GM23338 (cell line): Measurements from ENCODE around the gene IBSP. TPM values are rescaled to one million over a fixed set of nuclear protein-coding genes. Genes with fewer than 3 reads are reported as not detected.

Source experiments
- ATAC-seq: fragments of 200-7000 bp; cut with Tn5 transposase; 3 replicates; pipeline ENCODE4 v1.9.1; 2020
- DNase-seq: peaks from one replicate; pipeline ENCODE4 v3.0.0-alpha.2; 2015; ENCODE audit warnings: low spot score
- H2AFZ ChIP-seq: fragments of 200-600 bp; sonication (generic); 2 replicates; pipeline ENCODE4 v1.8.0; 2016; ENCODE audit warnings: antibody characterized with exemption, mild to moderate bottlenecking, moderate library complexity
- H3F3A ChIP-seq: fragments of 200-600 bp; sonication (generic); replicated peaks from 2 replicates; pipeline ENCODE4 v1.8.0; 2017; ENCODE audit warnings: antibody characterized with exemption, mixed run types, low read depth
- H3K27ac ChIP-seq: fragments of 200-600 bp; sonication (generic); 2 replicates; pipeline ENCODE4 v1.6.1; 2016; ENCODE audit warnings: low read depth
- H3K27me3 ChIP-seq: fragments of 200-600 bp; sonication (generic); 2 replicates; pipeline ENCODE4 v1.8.0; 2016; ENCODE audit warnings: mild to moderate bottlenecking, mixed run types, moderate library complexity; ENCODE audit not compliant: insufficient read depth
- H3K36me3 ChIP-seq: fragments of 200-600 bp; sonication (generic); 2 replicates; pipeline ENCODE4 v1.8.0; 2016; ENCODE audit warnings: mild to moderate bottlenecking; ENCODE audit not compliant: insufficient read depth
- H3K4me1 ChIP-seq: fragments of 200-600 bp; sonication (generic); 2 replicates; pipeline ENCODE4 v1.8.0; 2016; ENCODE audit warnings: mild to moderate bottlenecking, moderate library complexity; ENCODE audit not compliant: insufficient read depth
- H3K4me2 ChIP-seq: fragments of 200-600 bp; sonication (generic); 2 replicates; pipeline ENCODE4 v1.7.1; 2017; ENCODE audit warnings: mixed run types
- H3K4me3 ChIP-seq: fragments of 200-600 bp; sonication (generic); 2 replicates; pipeline ENCODE4 v1.6.1; 2016; ENCODE audit warnings: mixed run types
- H3K79me2 ChIP-seq: fragments of 200-600 bp; sonication (generic); replicated peaks from 2 replicates; pipeline ENCODE4 v1.8.0; 2017; ENCODE audit warnings: mild to moderate bottlenecking; ENCODE audit not compliant: insufficient read depth
- H3K9me2 ChIP-seq: fragments of 200-600 bp; sonication (generic); 2 replicates; pipeline ENCODE4 v1.8.0; 2017; ENCODE audit not compliant: insufficient read depth
- H4K20me1 ChIP-seq: fragments of 200-600 bp; sonication (generic); replicated peaks from 2 replicates; pipeline ENCODE4 v1.8.0; 2017; ENCODE audit warnings: mild to moderate bottlenecking; ENCODE audit not compliant: insufficient read depth
- H3K27ac Mint-ChIP-seq: 2 replicates; pipeline ENCODE4 v1.8.0; 2020; ENCODE audit warnings: inconsistent platforms, mild to moderate bottlenecking, moderate library complexity, mixed read lengths
- H3K27me3 Mint-ChIP-seq: 3 replicates; pipeline ENCODE4 v1.8.0; 2022; ENCODE audit warnings: low read depth, mild to moderate bottlenecking, moderate library complexity, mixed read lengths, inconsistent platforms; ENCODE audit not compliant: insufficient read depth, poor library complexity
- H3K36me3 Mint-ChIP-seq: 3 replicates; pipeline ENCODE4 v1.8.0; 2021; ENCODE audit warnings: low read depth, mild to moderate bottlenecking, inconsistent platforms, moderate library complexity, mixed read lengths
- H3K4me1 Mint-ChIP-seq: 3 replicates; pipeline ENCODE4 v1.8.0; 2020; ENCODE audit warnings: mild to moderate bottlenecking, inconsistent platforms, mixed read lengths
- H3K4me3 Mint-ChIP-seq: 3 replicates; pipeline ENCODE4 v1.8.0; 2021; ENCODE audit warnings: moderate library complexity, mild to moderate bottlenecking, inconsistent platforms, mixed read lengths
- H3K9me3 Mint-ChIP-seq: 3 replicates; pipeline ENCODE4 v1.8.0; 2020; ENCODE audit warnings: moderate library complexity, mild to moderate bottlenecking, inconsistent platforms, mixed read lengths
- CREB1 ChIP-seq: fragments of 250-450 bp; sonication (Bioruptor Pico); IDR thresholded peaks from 2 replicates; pipeline ENCODE4 v1.5.0; 2020; ENCODE audit warnings: low read depth, mild to moderate bottlenecking, moderate library complexity
- CTCF ChIP-seq, 2 experiments: fragments of 200-600 bp in 1 of 2; sonication (generic) in 1 of 2; conservative IDR thresholded peaks; 2 replicates each; pipeline versions ENCODE4 v1.5.1 to v1.6.1; 2016 to 2017; ENCODE audit warnings: antibody characterized with exemption in 2 of 2, low read depth in 2 of 2, mild to moderate bottlenecking in 2 of 2, moderate library complexity in 1 of 2
- NANOG ChIP-seq: IDR thresholded peaks from 2 replicates; pipeline ENCODE4 v1.6.1; 2016; ENCODE audit warnings: antibody characterized with exemption, borderline replicate concordance
- POLR2AphosphoS5 ChIP-seq: IDR thresholded peaks from 2 replicates; pipeline ENCODE4 v1.6.1; 2016; ENCODE audit warnings: antibody characterized with exemption, low read depth
- ZNF114 ChIP-seq: fragments of 250-450 bp; sonication (Bioruptor Pico); IDR thresholded peaks from 2 replicates; pipeline ENCODE4 v1.5.0; 2020; ENCODE audit warnings: mild to moderate bottlenecking, moderate library complexity
- polyA plus RNA-seq: library from polyadenylated mRNA; unstranded; fragments of >200 nt; fragmentation: Nextera tagmentation; extraction: Ambion mirVana; gene quantifications from 2 replicates; pipeline ENCODE4 v1.2.1, GENCODE V29; 2016
- total RNA-seq: library from RNA; depleted of rRNA; stranded (reverse); fragments of >200 nt; shearing (Covaris generic); gene quantifications from 2 replicates; pipeline ENCODE4 v1.2.3, GENCODE V29; 2014
- TF ChIP-seq, protein P1 (sequence below): fragments of 250-450 bp; sonication (Bioruptor Pico); IDR thresholded peaks from 2 replicates; pipeline ENCODE4 v1.5.0; 2020; ENCODE audit warnings: mild to moderate bottlenecking, moderate library complexity
- TF ChIP-seq, protein P2 (sequence below): IDR thresholded peaks from 2 replicates; pipeline ENCODE4 v1.6.1; 2016; ENCODE audit warnings: antibody characterized with exemption

IBSP gene
- total and polyA plus RNA-seq, 2 experiments from 2014 or later: not detected

GRCh38 chr4:87835197-87835596, 35.8 kb downstream of the IBSP start (continued):
- TF ChIP-seq, protein P1, sequence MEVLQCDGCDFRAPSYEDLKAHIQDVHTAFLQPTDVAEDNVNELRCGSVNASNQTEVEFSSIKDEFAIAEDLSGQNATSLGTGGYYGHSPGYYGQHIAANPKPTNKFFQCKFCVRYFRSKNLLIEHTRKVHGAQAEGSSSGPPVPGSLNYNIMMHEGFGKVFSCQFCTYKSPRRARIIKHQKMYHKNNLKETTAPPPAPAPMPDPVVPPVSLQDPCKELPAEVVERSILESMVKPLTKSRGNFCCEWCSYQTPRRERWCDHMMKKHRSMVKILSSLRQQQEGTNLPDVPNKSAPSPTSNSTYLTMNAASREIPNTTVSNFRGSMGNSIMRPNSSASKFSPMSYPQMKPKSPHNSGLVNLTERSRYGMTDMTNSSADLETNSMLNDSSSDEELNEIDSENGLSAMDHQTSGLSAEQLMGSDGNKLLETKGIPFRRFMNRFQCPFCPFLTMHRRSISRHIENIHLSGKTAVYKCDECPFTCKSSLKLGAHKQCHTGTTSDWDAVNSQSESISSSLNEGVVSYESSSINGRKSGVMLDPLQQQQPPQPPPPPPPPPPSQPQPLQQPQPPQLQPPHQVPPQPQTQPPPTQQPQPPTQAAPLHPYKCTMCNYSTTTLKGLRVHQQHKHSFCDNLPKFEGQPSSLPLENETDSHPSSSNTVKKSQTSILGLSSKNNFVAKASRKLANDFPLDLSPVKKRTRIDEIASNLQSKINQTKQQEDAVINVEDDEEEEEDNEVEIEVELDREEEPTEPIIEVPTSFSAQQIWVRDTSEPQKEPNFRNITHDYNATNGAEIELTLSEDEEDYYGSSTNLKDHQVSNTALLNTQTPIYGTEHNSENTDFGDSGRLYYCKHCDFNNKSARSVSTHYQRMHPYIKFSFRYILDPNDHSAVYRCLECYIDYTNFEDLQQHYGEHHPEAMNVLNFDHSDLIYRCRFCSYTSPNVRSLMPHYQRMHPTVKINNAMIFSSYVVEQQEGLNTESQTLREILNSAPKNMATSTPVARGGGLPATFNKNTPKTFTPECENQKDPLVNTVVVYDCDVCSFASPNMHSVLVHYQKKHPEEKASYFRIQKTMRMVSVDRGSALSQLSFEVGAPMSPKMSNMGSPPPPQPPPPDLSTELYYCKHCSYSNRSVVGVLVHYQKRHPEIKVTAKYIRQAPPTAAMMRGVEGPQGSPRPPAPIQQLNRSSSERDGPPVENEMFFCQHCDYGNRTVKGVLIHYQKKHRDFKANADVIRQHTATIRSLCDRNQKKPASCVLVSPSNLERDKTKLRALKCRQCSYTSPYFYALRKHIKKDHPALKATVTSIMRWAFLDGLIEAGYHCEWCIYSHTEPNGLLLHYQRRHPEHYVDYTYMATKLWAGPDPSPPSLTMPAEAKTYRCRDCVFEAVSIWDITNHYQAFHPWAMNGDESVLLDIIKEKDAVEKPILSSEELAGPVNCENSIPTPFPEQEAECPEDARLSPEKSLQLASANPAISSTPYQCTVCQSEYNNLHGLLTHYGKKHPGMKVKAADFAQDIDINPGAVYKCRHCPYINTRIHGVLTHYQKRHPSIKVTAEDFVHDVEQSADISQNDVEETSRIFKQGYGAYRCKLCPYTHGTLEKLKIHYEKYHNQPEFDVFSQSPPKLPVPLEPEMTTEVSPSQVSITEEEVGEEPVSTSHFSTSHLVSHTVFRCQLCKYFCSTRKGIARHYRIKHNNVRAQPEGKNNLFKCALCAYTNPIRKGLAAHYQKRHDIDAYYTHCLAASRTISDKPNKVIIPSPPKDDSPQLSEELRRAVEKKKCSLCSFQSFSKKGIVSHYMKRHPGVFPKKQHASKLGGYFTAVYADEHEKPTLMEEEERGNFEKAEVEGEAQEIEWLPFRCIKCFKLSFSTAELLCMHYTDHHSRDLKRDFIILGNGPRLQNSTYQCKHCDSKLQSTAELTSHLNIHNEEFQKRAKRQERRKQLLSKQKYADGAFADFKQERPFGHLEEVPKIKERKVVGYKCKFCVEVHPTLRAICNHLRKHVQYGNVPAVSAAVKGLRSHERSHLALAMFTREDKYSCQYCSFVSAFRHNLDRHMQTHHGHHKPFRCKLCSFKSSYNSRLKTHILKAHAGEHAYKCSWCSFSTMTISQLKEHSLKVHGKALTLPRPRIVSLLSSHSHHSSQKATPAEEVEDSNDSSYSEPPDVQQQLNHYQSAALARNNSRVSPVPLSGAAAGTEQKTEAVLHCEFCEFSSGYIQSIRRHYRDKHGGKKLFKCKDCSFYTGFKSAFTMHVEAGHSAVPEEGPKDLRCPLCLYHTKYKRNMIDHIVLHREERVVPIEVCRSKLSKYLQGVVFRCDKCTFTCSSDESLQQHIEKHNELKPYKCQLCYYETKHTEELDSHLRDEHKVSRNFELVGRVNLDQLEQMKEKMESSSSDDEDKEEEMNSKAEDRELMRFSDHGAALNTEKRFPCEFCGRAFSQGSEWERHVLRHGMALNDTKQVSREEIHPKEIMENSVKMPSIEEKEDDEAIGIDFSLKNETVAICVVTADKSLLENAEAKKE (CRISPR knock-in tag): no peak
- no peak for TF ChIP-seq ZNF114 (CRISPR knock-in tag)
- no peak for TF ChIP-seq CTCF (conservative IDR thresholded peaks at IDR 0.05; ENCODE audit: low read depth in 2 of 2)
- no peak for TF ChIP-seq POLR2AphosphoS5

DNA sequence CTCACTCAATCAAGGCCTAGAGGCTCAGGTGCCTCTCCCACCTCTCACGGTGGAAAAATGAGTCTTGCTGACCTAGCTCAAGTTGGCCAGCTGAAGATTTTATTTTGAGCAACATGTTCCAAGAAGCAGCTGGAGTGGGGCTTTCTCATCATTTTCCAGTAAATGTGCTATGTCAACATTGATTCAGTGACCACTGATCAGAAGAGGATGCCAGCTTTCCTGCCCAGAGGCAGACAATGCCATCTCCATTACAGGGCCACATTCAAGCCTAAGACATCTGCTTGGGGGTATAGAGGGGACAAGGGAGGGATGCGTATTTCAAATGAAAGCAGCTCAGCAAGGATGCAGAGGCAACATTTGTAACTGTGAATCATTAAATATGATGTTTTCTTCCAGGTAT, 36.4 kb downstream of the IBSP start:
- H3K27me3 Mint-ChIP-seq: peaks cover 6% of the 10 kb centered on the region
- Histone ChIP-seq H3K4me3 (no peak overlapping the region), H2AFZ (no peak overlapping the region), H4K20me1 (no peaks in the 10 kb centered on the region), H3K79me2 (no peaks in the 10 kb centered on the region), H3F3A (0 out of 2 replicates have a peak, but pooled peaks cover 4% of the 10 kb centered on the region), H3K36me3 (no peaks in the 10 kb centered on the region), H3K4me1 (no peaks in the 10 kb centered on the region), H3K27ac (no peak overlapping the region), H3K4me2 (no peak overlapping the region), H3K27me3 (no peaks in the 10 kb centered on the region), H3K9me2 (no peaks in the 10 kb centered on the region)
- H3K36me3 Mint-ChIP-seq: no peaks in the 10 kb centered on the region
- peaks cover 23% of the 10 kb centered on the region for H3K4me1 Mint-ChIP-seq
- ATAC-seq (no peak), DNase-seq (no peak)
- H3K4me3 Mint-ChIP-seq: no peak overlapping the region
- no peaks in the 10 kb centered on the region for H3K9me3 Mint-ChIP-seq
- no peak overlapping the region for H3K27ac Mint-ChIP-seq
- TF ChIP-seq NANOG (no peak), CREB1 (CRISPR knock-in tag) (no peak)
- TF ChIP-seq, protein P1 (CRISPR knock-in tag): no peak
- TF ChIP-seq, protein P2, sequence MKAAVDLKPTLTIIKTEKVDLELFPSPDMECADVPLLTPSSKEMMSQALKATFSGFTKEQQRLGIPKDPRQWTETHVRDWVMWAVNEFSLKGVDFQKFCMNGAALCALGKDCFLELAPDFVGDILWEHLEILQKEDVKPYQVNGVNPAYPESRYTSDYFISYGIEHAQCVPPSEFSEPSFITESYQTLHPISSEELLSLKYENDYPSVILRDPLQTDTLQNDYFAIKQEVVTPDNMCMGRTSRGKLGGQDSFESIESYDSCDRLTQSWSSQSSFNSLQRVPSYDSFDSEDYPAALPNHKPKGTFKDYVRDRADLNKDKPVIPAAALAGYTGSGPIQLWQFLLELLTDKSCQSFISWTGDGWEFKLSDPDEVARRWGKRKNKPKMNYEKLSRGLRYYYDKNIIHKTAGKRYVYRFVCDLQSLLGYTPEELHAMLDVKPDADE: no peak
